CD4-positive, alpha-beta memory T cell (primary cell): ENCODE measurements around the gene CRYM. TPM values are rescaled to one million over a fixed set of nuclear protein-coding genes. Genes with fewer than 3 reads are reported as not detected.
"Not testable (repeated sequence)": the region's sequence is repeated elsewhere in the genome, so short reads cannot be mapped to it uniquely, and the experiment has no call there.

ENCODE experiments used
- CTCF ChIA-PET: fragments of 350-600 bp; sonication (Branson Sonifier 250); formaldehyde crosslinking; loops from one replicate; lab custom pipeline; 2021; ENCODE audit warnings: inconsistent platforms; ENCODE audit not compliant: partially characterized antibody; lab: Charles Lee
- POLR2A ChIA-PET: fragments of 350-600 bp; sonication (Branson Sonifier 250); formaldehyde crosslinking; loops from one replicate; lab custom pipeline; 2021; ENCODE audit not compliant: partially characterized antibody; lab: Charles Lee
- DNase-seq, 5 donors: peaks; one replicate each; pipeline versions ENCODE4 v3.0.0 to v3.0.0-alpha.2; 2020 to 2022; ENCODE audit warnings: mixed read lengths in 1 of 5
- H3K27ac ChIP-seq: one replicate; pipeline ENCODE4 v1.7.0; 2013; ENCODE audit warnings: low read depth, low read length
- H3K27me3 ChIP-seq: 2 replicates; pipeline ENCODE4 v1.7.0; 2013; ENCODE audit warnings: mild to moderate bottlenecking, low read length, moderate library complexity; ENCODE audit not compliant: insufficient read depth
- H3K36me3 ChIP-seq: 2 replicates; pipeline ENCODE4 v1.7.0; 2013; ENCODE audit warnings: mild to moderate bottlenecking, low read length, moderate library complexity; ENCODE audit not compliant: insufficient read depth
- H3K4me1 ChIP-seq: 2 replicates; pipeline ENCODE4 v1.7.0; 2013; ENCODE audit warnings: mild to moderate bottlenecking, low read length, moderate library complexity; ENCODE audit not compliant: insufficient read depth
- H3K4me3 ChIP-seq, 2 donors: one replicate each; pipeline ENCODE4 v1.7.0; 2013; ENCODE audit warnings: low read length in 2 of 2, mild to moderate bottlenecking in 1 of 2
- H3K9me3 ChIP-seq, 2 donors: one replicate each; pipeline ENCODE4 v1.7.0; 2013; ENCODE audit warnings: low read length in 2 of 2, control low read depth in 1 of 2; ENCODE audit not compliant: control insufficient read depth in 1 of 2
- H3K27ac Mint-ChIP-seq, 7 donors: one replicate each; pipeline ENCODE4 v1.8.0; 2020 to 2021; ENCODE audit warnings: mixed read lengths in 7 of 7, mild to moderate bottlenecking in 6 of 7, inconsistent platforms in 3 of 7, moderate library complexity in 3 of 7
- H3K27me3 Mint-ChIP-seq, 2 donors: one replicate each; pipeline ENCODE4 v1.8.0; 2020 to 2021; ENCODE audit warnings: mixed read lengths in 2 of 2
- H3K36me3 Mint-ChIP-seq, 2 donors: one replicate each; pipeline ENCODE4 v1.8.0; 2020 to 2021; ENCODE audit warnings: mixed read lengths in 2 of 2, inconsistent platforms in 1 of 2, mild to moderate bottlenecking in 1 of 2
- H3K4me1 Mint-ChIP-seq, 4 donors: one replicate each; pipeline ENCODE4 v1.8.0; 2020 to 2021; ENCODE audit warnings: mixed read lengths in 4 of 4, mild to moderate bottlenecking in 1 of 4
- H3K4me3 Mint-ChIP-seq, 8 donors: one replicate each; pipeline ENCODE4 v1.8.0; 2020 to 2021; ENCODE audit warnings: mixed read lengths in 8 of 8, mild to moderate bottlenecking in 7 of 8, moderate library complexity in 6 of 8, inconsistent platforms in 3 of 8
- H3K9me3 Mint-ChIP-seq, 8 donors: one replicate each; pipeline ENCODE4 v1.8.0; 2020 to 2021; ENCODE audit warnings: mixed read lengths in 8 of 8, mild to moderate bottlenecking in 5 of 8, inconsistent platforms in 3 of 8, moderate library complexity in 1 of 8
- intact Hi-C: fragments of 100-400 bp; cut with micrococcal nuclease; formaldehyde crosslinking; loops from one replicate; pipeline ENCODE4 v1.15.1; 2023
- polyA plus RNA-seq, 2 donors: library from polyadenylated mRNA; unstranded; fragments of 300-500 nt; fragmentation: Illumina TruSeq; gene quantifications; one replicate each; pipeline ENCODE4 v1.2.3, GENCODE V29; 2021
- total RNA-seq, 2 experiments: library from RNA; stranded (reverse); gene quantifications; one replicate each; pipeline ENCODE4 v1.2.3, GENCODE V29; 2021

Gene CRYM
- total and polyA plus RNA-seq, 4 experiments from 2014 or later: not detected

DNA sequence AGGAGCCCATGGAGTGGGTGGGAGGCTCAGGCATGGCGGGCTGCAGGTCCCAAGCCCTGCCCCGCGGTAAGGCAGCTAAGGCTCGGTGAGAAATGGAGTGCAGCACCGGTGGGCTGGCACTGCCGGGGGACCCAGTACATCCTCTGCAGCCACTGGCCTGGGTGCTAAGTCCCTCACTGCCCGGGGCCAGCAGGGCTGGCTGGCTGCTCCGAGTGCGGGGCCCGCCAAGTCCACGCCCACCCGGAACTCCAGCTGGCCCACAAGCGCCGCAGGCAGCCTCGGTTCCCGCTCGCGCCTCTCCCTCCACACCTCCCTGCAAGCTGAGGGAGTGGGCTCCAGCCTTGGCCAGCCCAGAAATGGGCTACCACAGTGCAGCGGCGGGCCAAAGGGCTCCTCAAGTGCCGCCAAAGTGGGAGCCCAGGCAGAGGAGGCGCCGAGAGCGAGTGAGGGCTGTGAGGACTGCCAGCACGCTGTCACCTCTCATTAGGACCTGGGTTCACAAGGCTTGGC lies 34.8 kb upstream of the CRYM start:
- H3K27ac Mint-ChIP-seq, H3K4me1 Mint-ChIP-seq, H3K4me3 Mint-ChIP-seq, H3K36me3 ChIP-seq, H3K27me3 Mint-ChIP-seq, H3K4me3 ChIP-seq, H3K27ac ChIP-seq, H3K4me1 ChIP-seq, H3K27me3 ChIP-seq, H3K9me3 Mint-ChIP-seq, H3K9me3 ChIP-seq, CTCF ChIA-PET, DNase-seq, intact Hi-C loops, H3K36me3 Mint-ChIP-seq, POLR2A ChIA-PET: not testable (repeated sequence)

- POLR2A ChIA-PET, H3K36me3 Mint-ChIP-seq, H3K27ac ChIP-seq, H3K27me3 ChIP-seq, H3K27me3 Mint-ChIP-seq, H3K4me1 ChIP-seq, H3K4me1 Mint-ChIP-seq, DNase-seq, H3K9me3 ChIP-seq, H3K4me3 Mint-ChIP-seq, H3K4me3 ChIP-seq, H3K36me3 ChIP-seq, H3K9me3 Mint-ChIP-seq, H3K27ac Mint-ChIP-seq, intact Hi-C loops, CTCF ChIA-PET: not testable (repeated sequence)
Observed at GRCh38 chr16:21312046-21312445, 34.0 kb upstream of the CRYM start.

DNA sequence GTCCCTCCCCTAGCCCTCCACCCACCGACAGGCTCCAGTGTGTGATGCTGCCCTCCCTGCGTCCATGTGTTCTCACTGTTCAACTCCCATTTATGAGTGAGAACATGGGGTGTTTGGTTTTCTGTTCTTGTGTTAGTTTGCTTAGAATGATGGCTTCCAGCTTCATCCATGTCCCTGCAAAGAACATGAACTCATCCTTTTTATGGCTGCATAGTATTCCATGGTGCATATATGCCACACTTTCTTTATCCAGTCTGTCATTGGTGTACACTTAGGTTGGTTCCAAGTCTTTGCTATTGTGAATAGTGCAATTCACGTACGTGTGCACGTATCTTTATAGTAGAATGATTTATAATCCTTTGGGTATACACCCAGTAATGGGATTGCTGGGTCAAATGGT lies 28.6 kb upstream of the CRYM start:
- POLR2A ChIA-PET, H3K27ac ChIP-seq, H3K4me3 ChIP-seq, H3K36me3 Mint-ChIP-seq, H3K27me3 Mint-ChIP-seq, intact Hi-C loops, H3K4me1 Mint-ChIP-seq, H3K4me3 Mint-ChIP-seq, H3K27ac Mint-ChIP-seq, H3K27me3 ChIP-seq, H3K36me3 ChIP-seq, H3K9me3 ChIP-seq, CTCF ChIA-PET, H3K4me1 ChIP-seq, H3K9me3 Mint-ChIP-seq, DNase-seq: not testable (repeated sequence)

GRCh38 chr16:21302898-21303528 lies 24.9 kb upstream of the CRYM start:
- peaks cover 0 to 2% of the 10 kb centered on the region in 2 donors for H3K27me3 Mint-ChIP-seq
- CTCF ChIA-PET: no interaction called here

GRCh38 chr16:21302454-21302853 lies 24.4 kb upstream of the CRYM start:
- CTCF ChIA-PET: no interaction called here
- Mint-ChIP-seq H3K27me3 (peaks cover 0 to 2% of the 10 kb centered on the region in 2 donors), H3K27ac (no peak overlapping the region)

More at GRCh38 chr16:21302898-21303528, 24.9 kb upstream of the CRYM start:
- Histone ChIP-seq H3K27ac (no peak overlapping the region), H3K4me1 (peaks cover 18% of the 10 kb centered on the region), H3K27me3 (no peaks in the 10 kb centered on the region), H3K4me3 (no peak overlapping the region), H3K9me3 (no peaks in the 10 kb centered on the region), H3K36me3 (no peaks in the 10 kb centered on the region)
- Mint-ChIP-seq H3K4me3 (peak overlapping the region in 1 of 8 donors; percentile 61), H3K36me3 (peaks cover 0 to 1% of the 10 kb centered on the region in 2 donors), H3K27ac (no peak overlapping the region), H3K4me1 (peaks cover 12 to 26% (median 21%) of the 10 kb centered on the region in 4 donors), H3K9me3 (no peaks in the 10 kb centered on the region)
- POLR2A ChIA-PET: no interaction called here
- intact Hi-C loops: no loop called here
- no peak for DNase-seq

GRCh38 chr16:21301895-21302291 lies 23.8 kb upstream of the CRYM start:
- Histone ChIP-seq H3K9me3 (no peaks in the 10 kb centered on the region), H3K4me1 (peaks cover 18% of the 10 kb centered on the region), H3K36me3 (no peaks in the 10 kb centered on the region), H3K27ac (no peak overlapping the region), H3K4me3 (peak overlapping the region in 1 of 2 donors; percentile 55), H3K27me3 (no peaks in the 10 kb centered on the region)
- DNase-seq: peak in 1 of 5 donors; percentile 4
- Mint-ChIP-seq H3K36me3 (peaks cover 0 to 1% of the 10 kb centered on the region in 2 donors), H3K9me3 (no peaks in the 10 kb centered on the region), H3K27me3 (peaks cover 0 to 2% of the 10 kb centered on the region in 2 donors), H3K27ac (peak overlapping the region in 3 of 7 donors; percentile 0 to 65 (median 5)), H3K4me1 (peaks cover 12 to 26% (median 21%) of the 10 kb centered on the region in 4 donors), H3K4me3 (peak overlapping the region; percentile 70 to 93 (median 84))
- CTCF ChIA-PET: no interaction called here
- intact Hi-C loops: no loop called here
- POLR2A ChIA-PET: no interaction called here

More at GRCh38 chr16:21302454-21302853, 24.4 kb upstream of the CRYM start:
- Mint-ChIP-seq H3K4me3 (peak overlapping the region; percentile 70 to 93 (median 84)), H3K9me3 (no peaks in the 10 kb centered on the region), H3K4me1 (peaks cover 12 to 26% (median 21%) of the 10 kb centered on the region in 4 donors), H3K36me3 (peaks cover 0 to 1% of the 10 kb centered on the region in 2 donors)
- Histone ChIP-seq H3K27me3 (no peaks in the 10 kb centered on the region), H3K27ac (no peak overlapping the region), H3K4me3 (no peak overlapping the region), H3K9me3 (no peaks in the 10 kb centered on the region), H3K4me1 (peaks cover 18% of the 10 kb centered on the region), H3K36me3 (no peaks in the 10 kb centered on the region)
- intact Hi-C loops: no loop called here
- no peak for DNase-seq
- POLR2A ChIA-PET: no interaction called here

GRCh38 chr16:21301168-21301894 lies 23.2 kb upstream of the CRYM start:
- H3K4me3 Mint-ChIP-seq: peak overlapping the region; percentile 88 to 97 (median 92)
- POLR2A ChIA-PET: no interaction called here
- Histone ChIP-seq H3K27me3 (no peaks in the 10 kb centered on the region), H3K36me3 (no peaks in the 10 kb centered on the region), H3K4me3 (peak overlapping the region; percentile 55 to 59), H3K27ac (no peak overlapping the region), H3K4me1 (peaks cover 18% of the 10 kb centered on the region), H3K9me3 (no peaks in the 10 kb centered on the region)
- H3K27me3 Mint-ChIP-seq: peaks cover 0 to 2% of the 10 kb centered on the region in 2 donors
- H3K36me3 Mint-ChIP-seq: peaks cover 0 to 1% of the 10 kb centered on the region in 2 donors
- no peaks in the 10 kb centered on the region for H3K9me3 Mint-ChIP-seq
- CTCF ChIA-PET: interaction anchor here (0.7 to 1.4 kb wide), 3 partner anchors 16 to 451 kb away, joined by 3 to 4 read pairs (median 3); no protein-coding TSS in a partner anchor
- peak in 4 of 5 donors; percentile 9 to 22 (median 16) for DNase-seq
- H3K27ac Mint-ChIP-seq: peak overlapping the region in 4 of 7 donors; percentile 20 to 60 (median 46)
- peaks cover 12 to 26% (median 21%) of the 10 kb centered on the region in 4 donors for H3K4me1 Mint-ChIP-seq
- intact Hi-C loops: no loop called here
